CD14-positive monocyte (primary cell): ENCODE measurements around the gene MFRP. TPM values are rescaled to one million over a fixed set of nuclear protein-coding genes. Genes with fewer than 3 reads are reported as not detected.
A peak's percentile ranks its signal among the peaks of the same experiment; 100 is the strongest.

Source experiments
- DNase-seq, 3 donors: peaks; one replicate each; pipeline ENCODE4 v3.0.0-alpha.2; 2011 to 2022
- H2AFZ ChIP-seq: 2 replicates; pipeline ENCODE4 v1.6.0; 2012; ENCODE audit warnings: mild to moderate bottlenecking, low read depth, low read length, inconsistent platforms; ENCODE audit not compliant: insufficient read depth, poor library complexity, severe bottlenecking
- H3K27ac ChIP-seq, 2 donors: 1 replicate in 1 of 2; 2 replicates in 1 of 2; pipeline ENCODE4 v1.5.1; 2012 to 2013; ENCODE audit warnings: low read length in 2 of 2, control low read depth in 1 of 2, inconsistent platforms in 1 of 2, low read depth in 1 of 2, mild to moderate bottlenecking in 1 of 2
- H3K27me3 ChIP-seq, 2 donors: one replicate each; pipeline versions ENCODE4 v1.6.0 to v1.6.1; 2011 to 2013; ENCODE audit warnings: low read length in 2 of 2; ENCODE audit not compliant: control insufficient read depth in 2 of 2, insufficient read depth in 2 of 2
- H3K36me3 ChIP-seq, 2 donors: replicated peaks in 1 of 2; 1 replicate in 1 of 2; 2 replicates in 1 of 2; pipeline versions ENCODE4 v1.5.1 to v1.6.1; 2012 to 2013; ENCODE audit warnings: low read length in 2 of 2, control low read depth in 1 of 2, inconsistent platforms in 1 of 2, mild to moderate bottlenecking in 1 of 2; ENCODE audit not compliant: insufficient read depth in 2 of 2, control insufficient read depth in 1 of 2
- H3K4me1 ChIP-seq, 2 donors: 1 replicate in 1 of 2; 2 replicates in 1 of 2; pipeline versions ENCODE4 v1.5.1 to v1.6.1; 2012 to 2013; ENCODE audit warnings: low read length in 2 of 2, control low read depth in 1 of 2, inconsistent platforms in 1 of 2, mild to moderate bottlenecking in 1 of 2, moderate library complexity in 1 of 2; ENCODE audit not compliant: insufficient read depth in 2 of 2, control insufficient read depth in 1 of 2
- H3K4me2 ChIP-seq: replicated peaks from 2 replicates; pipeline ENCODE3; 2012; ENCODE audit warnings: low read length, moderate library complexity, mild to moderate bottlenecking; ENCODE audit not compliant: poor library complexity, severe bottlenecking; ENCODE audit errors: extremely low read depth
- H3K4me3 ChIP-seq, 3 experiments: fragments of 200-600 bp in 1 of 3; sonication (generic) in 1 of 3; replicated peaks in 1 of 3; 1 replicate in 2 of 3; 2 replicates in 1 of 3; pipeline ENCODE4 v1.5.1; 2011 to 2013; ENCODE audit warnings: low read length in 3 of 3, mild to moderate bottlenecking in 3 of 3, control low read depth in 2 of 3, low read depth in 2 of 3, inconsistent platforms in 1 of 3, moderate library complexity in 1 of 3
- H3K79me2 ChIP-seq: 2 replicates; pipeline ENCODE4 v1.6.0; 2012; ENCODE audit warnings: mild to moderate bottlenecking, control low read depth, inconsistent platforms, low read length, moderate library complexity; ENCODE audit not compliant: insufficient read depth
- H3K9ac ChIP-seq: 2 replicates; pipeline ENCODE4 v1.6.0; 2017; ENCODE audit warnings: low read length, mild to moderate bottlenecking; ENCODE audit not compliant: insufficient read depth, poor library complexity, severe bottlenecking
- H3K9me3 ChIP-seq, 2 donors: replicated peaks in 1 of 2; 1 replicate in 1 of 2; 2 replicates in 1 of 2; pipeline versions ENCODE4 v1.5.1 to v1.6.1; 2012 to 2013; ENCODE audit warnings: low read length in 2 of 2, control low read depth in 1 of 2; ENCODE audit not compliant: control insufficient read depth in 1 of 2, insufficient read depth in 1 of 2
- H4K20me1 ChIP-seq: 2 replicates; pipeline ENCODE4 v1.6.0; 2012; ENCODE audit warnings: mild to moderate bottlenecking, low read length, control low read depth, moderate library complexity; ENCODE audit not compliant: insufficient read depth
- H3K27ac Mint-ChIP-seq, 7 donors: one replicate each; pipeline ENCODE4 v1.8.0; 2020; ENCODE audit warnings: mild to moderate bottlenecking in 7 of 7, mixed read lengths in 7 of 7, moderate library complexity in 6 of 7, inconsistent platforms in 2 of 7
- H3K27me3 Mint-ChIP-seq, 3 donors: one replicate each; pipeline ENCODE4 v1.8.0; 2021 to 2022; ENCODE audit warnings: low read depth in 3 of 3, mild to moderate bottlenecking in 3 of 3, mixed read lengths in 3 of 3, moderate library complexity in 3 of 3, inconsistent platforms in 1 of 3
- H3K36me3 Mint-ChIP-seq, 2 donors: one replicate each; pipeline ENCODE4 v1.8.0; 2020; ENCODE audit warnings: mixed read lengths in 2 of 2, inconsistent platforms in 1 of 2, mild to moderate bottlenecking in 1 of 2
- H3K4me1 Mint-ChIP-seq: one replicate; pipeline ENCODE4 v1.8.0; 2020; ENCODE audit warnings: mild to moderate bottlenecking, mixed read lengths
- H3K4me3 Mint-ChIP-seq, 2 donors: one replicate each; pipeline ENCODE4 v1.8.0; 2020; ENCODE audit warnings: mild to moderate bottlenecking in 2 of 2, mixed read lengths in 2 of 2, moderate library complexity in 1 of 2
- H3K9me3 Mint-ChIP-seq, 7 donors: one replicate each; pipeline ENCODE4 v1.8.0; 2020 to 2022; ENCODE audit warnings: mixed read lengths in 7 of 7, mild to moderate bottlenecking in 6 of 7, moderate library complexity in 6 of 7, inconsistent platforms in 2 of 7
- CTCF ChIP-seq: fragments of 200-600 bp; IDR thresholded peaks from one replicate; pipeline ENCODE4 v1.8.0; 2022; ENCODE audit warnings: antibody characterized with exemption, mild to moderate bottlenecking
- WGBS: methylation state at CpG from one replicate; pipeline ENCODE4 v1.1.5; 2013; ENCODE audit warnings: missing lambda C conversion rate; ENCODE audit not compliant: insufficient coverage; 5-methylcytosine and 5-hydroxymethylcytosine counted together
- intact Hi-C, 2 donors: fragments of 100-400 bp; cut with micrococcal nuclease; formaldehyde crosslinking; loops; one replicate each; pipeline versions ENCODE4 v1.15.0 to v1.15.1; 2023
- polyA plus RNA-seq, 3 donors: library from polyadenylated mRNA; depleted of rRNA in 1 of 3; unstranded in 2 of 3; stranded (reverse) in 1 of 3; fragments of 300-500 nt in 2 of 3; fragments of >200 nt in 1 of 3; fragmentation: Illumina TruSeq in 2 of 3; gene quantifications; 1 replicate in 2 of 3; 2 replicates in 1 of 3; pipeline ENCODE4 v1.2.3, GENCODE V29; 2012 to 2021

Gene MFRP
- polyA plus RNA-seq, 3 donors, result not detected

GRCh38 chr11:119373921-119374631, 27.6 kb upstream of the MFRP start:
- H3K9me3 ChIP-seq, result no peaks in the 10 kb centered on the region
- Mint-ChIP-seq H3K27ac (no peak overlapping the region), H3K4me1 (no peaks in the 10 kb centered on the region), H3K4me3 (no peak overlapping the region), H3K9me3 (no peaks in the 10 kb centered on the region), H3K36me3 (no peaks in the 10 kb centered on the region), H3K27me3 (peaks cover 0 to 11% (median 10%) of the 10 kb centered on the region in 3 donors)
- no peak overlapping the region for H3K4me3 ChIP-seq
- H3K9ac ChIP-seq, result no peak overlapping the region
- H3K79me2 ChIP-seq, result no peaks in the 10 kb centered on the region
- H2AFZ ChIP-seq, result no peak overlapping the region
- H3K27me3 ChIP-seq, result no peaks in the 10 kb centered on the region
- H3K27ac ChIP-seq, result no peak overlapping the region
- 69% methylated on average over 3 of the region's 5 CpGs for WGBS
- no peak overlapping the region for H3K4me2 ChIP-seq
- no peaks in the 10 kb centered on the region for H3K36me3 ChIP-seq
- peak; percentile 80 for TF ChIP-seq CTCF
- H4K20me1 ChIP-seq, result no peaks in the 10 kb centered on the region
- DNase-seq, result peak; percentile 22 to 47 (median 44)
- H3K4me1 ChIP-seq, result no peaks in the 10 kb centered on the region
- intact Hi-C loops, result no loop called here

GRCh38 chr11:119373059-119373920, 26.8 kb upstream of the MFRP start:
- WGBS, result 95% methylated on average over 16 of the region's 23 CpGs
- Histone ChIP-seq H2AFZ (no peak overlapping the region), H3K4me3 (no peak overlapping the region), H3K4me1 (no peaks in the 10 kb centered on the region), H3K36me3 (no peaks in the 10 kb centered on the region), H3K9ac (no peak overlapping the region), H3K27ac (no peak overlapping the region), H3K9me3 (no peaks in the 10 kb centered on the region), H4K20me1 (no peaks in the 10 kb centered on the region), H3K27me3 (no peaks in the 10 kb centered on the region), H3K4me2 (no peak overlapping the region), H3K79me2 (no peaks in the 10 kb centered on the region)
- H3K4me3 Mint-ChIP-seq, result no peak overlapping the region
- DNase-seq, result peak in 1 of 3 donors; percentile 4
- H3K36me3 Mint-ChIP-seq, result no peaks in the 10 kb centered on the region
- H3K27ac Mint-ChIP-seq, result peak overlapping the region in 1 of 7 donors; percentile 36
- TF ChIP-seq CTCF, result no peak
- no peaks in the 10 kb centered on the region for H3K9me3 Mint-ChIP-seq
- no peaks in the 10 kb centered on the region for H3K4me1 Mint-ChIP-seq
- intact Hi-C loops, result no loop called here
- peaks cover under 1 to 11% (median 10%) of the 10 kb centered on the region in 3 donors for H3K27me3 Mint-ChIP-seq
